Neural cell (in vitro differentiated cells): ENCODE results near the gene CD84. TPM values are rescaled to one million over a fixed set of nuclear protein-coding genes. Genes with fewer than 3 reads are reported as not detected.

Experiments used
- H2AFZ ChIP-seq: fragments of 200-600, 300-800 bp; sonication (generic), shearing (Covaris generic); 2 replicates; pipeline ENCODE4 v1.6.0; 2014; ENCODE audit warnings: low read depth, mild to moderate bottlenecking, antibody characterized with exemption, low read length, moderate library complexity
- H3F3A ChIP-seq: fragments of 200-600 bp; shearing (Covaris generic); 2 replicates; pipeline ENCODE4 v1.6.1; 2016; ENCODE audit warnings: mild to moderate bottlenecking, moderate library complexity, mixed read lengths, antibody characterized with exemption, low read length; ENCODE audit not compliant: insufficient read depth, poor library complexity, severe bottlenecking
- H3K27ac ChIP-seq: fragments of 200-600, 300-800 bp; sonication (generic), shearing (Covaris generic); 2 replicates; pipeline ENCODE4 v1.5.1; 2014; ENCODE audit warnings: mild to moderate bottlenecking, low read length, moderate library complexity
- H3K27me3 ChIP-seq: fragments of 300-800, 200-600 bp; sonication (generic), shearing (Covaris generic); 2 replicates; pipeline ENCODE4 v1.6.0; 2014; ENCODE audit warnings: mild to moderate bottlenecking, low read depth, low read length, moderate library complexity; ENCODE audit not compliant: insufficient read depth
- H3K36me3 ChIP-seq: fragments of 300-800, 200-600 bp; sonication (generic), shearing (Covaris generic); 2 replicates; pipeline ENCODE4 v1.5.1; 2014; ENCODE audit warnings: mild to moderate bottlenecking, antibody characterized with exemption, low read length, moderate library complexity; ENCODE audit not compliant: insufficient read depth
- H3K4me2 ChIP-seq: fragments of 300-800, 200-600 bp; sonication (generic), shearing (Covaris generic); 2 replicates; pipeline ENCODE4 v1.6.0; 2014; ENCODE audit warnings: mild to moderate bottlenecking, low read length
- H3K4me3 ChIP-seq: fragments of 300-800, 200-600 bp; sonication (generic), shearing (Covaris generic); 2 replicates; pipeline ENCODE4 v1.5.1; 2014; ENCODE audit warnings: mild to moderate bottlenecking, low read length, moderate library complexity
- H3K79me2 ChIP-seq: fragments of 200-600 bp; shearing (Covaris generic); replicated peaks from 2 replicates; pipeline ENCODE4 v1.6.0; 2014; ENCODE audit warnings: mild to moderate bottlenecking, low read length, moderate library complexity; ENCODE audit not compliant: insufficient read depth
- H3K9ac ChIP-seq: fragments of 300-800, 200-600 bp; sonication (generic), shearing (Covaris generic); 2 replicates; pipeline ENCODE4 v1.6.1; 2016; ENCODE audit warnings: mild to moderate bottlenecking, low read length, mixed read lengths
- H3K9me2 ChIP-seq: fragments of 200-600 bp; shearing (Covaris generic); 2 replicates; pipeline ENCODE4 v1.6.1; 2016; ENCODE audit warnings: mild to moderate bottlenecking, low read length, mixed read lengths; ENCODE audit not compliant: insufficient read depth
- H3K9me3 ChIP-seq: fragments of 200-600, 300-800 bp; sonication (generic), shearing (Covaris generic); 2 replicates; pipeline ENCODE4 v1.6.1; 2016; ENCODE audit warnings: mild to moderate bottlenecking, mixed run types, low read length, moderate library complexity, mixed read lengths
- H4K20me1 ChIP-seq: fragments of 200-600 bp; shearing (Covaris generic); 2 replicates; pipeline ENCODE4 v1.6.1; 2016; ENCODE audit warnings: mild to moderate bottlenecking, mixed run types; ENCODE audit not compliant: insufficient read depth
- CTCF ChIP-seq: fragments of 450-650 bp; IDR thresholded peaks from 2 replicates; pipeline ENCODE4 v1.5.1; 2014; ENCODE audit warnings: antibody characterized with exemption, mild to moderate bottlenecking, moderate library complexity; ENCODE audit not compliant: poor library complexity, severe bottlenecking
- EP300 ChIP-seq: fragments of 450-650 bp; conservative IDR thresholded peaks from 2 replicates; pipeline ENCODE4 v1.6.1; 2014; ENCODE audit warnings: antibody characterized with exemption, mild to moderate bottlenecking, moderate library complexity; ENCODE audit not compliant: poor library complexity, severe bottlenecking
- EZH2 ChIP-seq: fragments of 200-600, 300-800 bp; shearing (Covaris generic), sonication (generic); IDR thresholded peaks from 2 replicates; pipeline ENCODE4 v1.6.1; 2014; ENCODE audit warnings: antibody characterized with exemption, low read length, borderline replicate concordance, mild to moderate bottlenecking; ENCODE audit not compliant: insufficient read depth, poor library complexity, severe bottlenecking
- MXI1 ChIP-seq: fragments of 450-650 bp; conservative IDR thresholded peaks from 2 replicates; pipeline ENCODE4 v1.6.1; 2014; ENCODE audit warnings: antibody characterized with exemption, mild to moderate bottlenecking; ENCODE audit not compliant: poor library complexity, severe bottlenecking
- POLR2AphosphoS5 ChIP-seq: IDR thresholded peaks from 2 replicates; pipeline ENCODE4 v1.6.1; 2012
- RAD21 ChIP-seq: fragments of 450-650 bp; conservative IDR thresholded peaks from 2 replicates; pipeline ENCODE4 v1.6.1; 2014; ENCODE audit warnings: antibody characterized with exemption, mild to moderate bottlenecking, moderate library complexity
- SMC3 ChIP-seq: fragments of 450-650 bp; conservative IDR thresholded peaks from 2 replicates; pipeline ENCODE4 v1.6.1; 2014; ENCODE audit warnings: antibody characterized with exemption, mild to moderate bottlenecking, moderate library complexity; ENCODE audit not compliant: poor library complexity
- TAF1 ChIP-seq: IDR thresholded peaks from 2 replicates; pipeline ENCODE4 v1.6.1; 2012; ENCODE audit warnings: low read depth
- polyA plus RNA-seq: library from polyadenylated mRNA; depleted of rRNA; stranded (reverse); fragments of >200 nt; gene quantifications from 2 replicates; pipeline ENCODE4 v1.2.3, GENCODE V29; 2014
- TF ChIP-seq, protein P1 (sequence below): IDR thresholded peaks from 2 replicates; pipeline ENCODE4 v1.6.1; 2012; ENCODE audit warnings: borderline replicate concordance

The CD84 gene
- polyA plus RNA-seq, 1 donor from 2014 or later, result not detected

DNA sequence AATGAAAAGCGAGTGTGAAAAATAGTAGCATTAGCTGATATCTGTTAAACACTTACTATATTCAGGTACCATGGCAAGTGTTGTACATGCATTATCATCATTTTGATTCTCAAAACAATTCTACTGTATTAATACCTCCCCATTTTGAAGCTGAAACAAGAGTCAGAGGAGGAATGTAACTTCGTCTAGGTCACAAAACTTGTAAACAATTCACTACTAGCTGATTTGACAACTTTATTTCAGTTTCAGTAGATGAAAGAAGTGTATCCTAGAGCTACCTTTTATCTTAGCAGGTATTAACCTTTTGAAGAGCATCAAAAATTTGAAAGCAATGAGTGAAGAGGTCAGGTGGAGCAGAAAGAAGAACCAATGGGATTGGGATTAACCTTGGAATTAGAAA lies 1.6 kb downstream of the CD84 start:
- Histone ChIP-seq H3K4me3 (no peak overlapping the region), H3K27ac (no peak overlapping the region)

GRCh38 chr1:160576884-160577283 lies 2.4 kb downstream of the CD84 start:
- TF ChIP-seq RAD21 (no peak), EZH2 (no peak), EP300 (no peak), CTCF (no peak), POLR2AphosphoS5 (no peak), MXI1 (no peak), SMC3 (no peak)
- no peaks in the 10 kb centered on the region for H3K27me3 ChIP-seq
- H3K27ac ChIP-seq, result no peak overlapping the region
- H3K4me3 ChIP-seq, result no peak overlapping the region
- H3K36me3 ChIP-seq, result no peaks in the 10 kb centered on the region
- H3K9me3 ChIP-seq, result no peaks in the 10 kb centered on the region
- no peak overlapping the region for H3K4me2 ChIP-seq
- H3K9me2 ChIP-seq, result no peaks in the 10 kb centered on the region
- no peaks in the 10 kb centered on the region for H3F3A ChIP-seq
- H3K79me2 ChIP-seq, result no peaks in the 10 kb centered on the region
- no peaks in the 10 kb centered on the region for H4K20me1 ChIP-seq
- H2AFZ ChIP-seq, result no peak overlapping the region
- H3K9ac ChIP-seq, result no peak overlapping the region

More for the DNA sequence above, 1.6 kb downstream of the CD84 start:
- no peak overlapping the region for H3K4me2 ChIP-seq
- no peaks in the 10 kb centered on the region for H3K79me2 ChIP-seq
- TF ChIP-seq POLR2AphosphoS5, result no peak
- no peaks in the 10 kb centered on the region for H3K27me3 ChIP-seq
- H3K9me2 ChIP-seq, result no peaks in the 10 kb centered on the region
- no peak overlapping the region for H3K9ac ChIP-seq
- no peaks in the 10 kb centered on the region for H4K20me1 ChIP-seq
- no peaks in the 10 kb centered on the region for H3K36me3 ChIP-seq
- H3K9me3 ChIP-seq, result no peaks in the 10 kb centered on the region
- no peaks in the 10 kb centered on the region for H3F3A ChIP-seq
- no peak overlapping the region for H2AFZ ChIP-seq

- Histone ChIP-seq H3K27ac (no peak overlapping the region), H3K4me3 (no peak overlapping the region)
These were observed 2.9 kb downstream of the CD84 start for GRCh38 chr1:160576390-160576789.

More at GRCh38 chr1:160576390-160576789, 2.9 kb downstream of the CD84 start:
- H3K9me2 ChIP-seq, result no peaks in the 10 kb centered on the region
- H4K20me1 ChIP-seq, result no peaks in the 10 kb centered on the region
- no peak overlapping the region for H2AFZ ChIP-seq
- no peaks in the 10 kb centered on the region for H3K9me3 ChIP-seq
- no peaks in the 10 kb centered on the region for H3K79me2 ChIP-seq
- no peak overlapping the region for H3K4me2 ChIP-seq
- no peaks in the 10 kb centered on the region for H3K36me3 ChIP-seq
- no peaks in the 10 kb centered on the region for H3F3A ChIP-seq
- no peak overlapping the region for H3K9ac ChIP-seq
- no peak for TF ChIP-seq CTCF
- TF ChIP-seq, protein P1, sequence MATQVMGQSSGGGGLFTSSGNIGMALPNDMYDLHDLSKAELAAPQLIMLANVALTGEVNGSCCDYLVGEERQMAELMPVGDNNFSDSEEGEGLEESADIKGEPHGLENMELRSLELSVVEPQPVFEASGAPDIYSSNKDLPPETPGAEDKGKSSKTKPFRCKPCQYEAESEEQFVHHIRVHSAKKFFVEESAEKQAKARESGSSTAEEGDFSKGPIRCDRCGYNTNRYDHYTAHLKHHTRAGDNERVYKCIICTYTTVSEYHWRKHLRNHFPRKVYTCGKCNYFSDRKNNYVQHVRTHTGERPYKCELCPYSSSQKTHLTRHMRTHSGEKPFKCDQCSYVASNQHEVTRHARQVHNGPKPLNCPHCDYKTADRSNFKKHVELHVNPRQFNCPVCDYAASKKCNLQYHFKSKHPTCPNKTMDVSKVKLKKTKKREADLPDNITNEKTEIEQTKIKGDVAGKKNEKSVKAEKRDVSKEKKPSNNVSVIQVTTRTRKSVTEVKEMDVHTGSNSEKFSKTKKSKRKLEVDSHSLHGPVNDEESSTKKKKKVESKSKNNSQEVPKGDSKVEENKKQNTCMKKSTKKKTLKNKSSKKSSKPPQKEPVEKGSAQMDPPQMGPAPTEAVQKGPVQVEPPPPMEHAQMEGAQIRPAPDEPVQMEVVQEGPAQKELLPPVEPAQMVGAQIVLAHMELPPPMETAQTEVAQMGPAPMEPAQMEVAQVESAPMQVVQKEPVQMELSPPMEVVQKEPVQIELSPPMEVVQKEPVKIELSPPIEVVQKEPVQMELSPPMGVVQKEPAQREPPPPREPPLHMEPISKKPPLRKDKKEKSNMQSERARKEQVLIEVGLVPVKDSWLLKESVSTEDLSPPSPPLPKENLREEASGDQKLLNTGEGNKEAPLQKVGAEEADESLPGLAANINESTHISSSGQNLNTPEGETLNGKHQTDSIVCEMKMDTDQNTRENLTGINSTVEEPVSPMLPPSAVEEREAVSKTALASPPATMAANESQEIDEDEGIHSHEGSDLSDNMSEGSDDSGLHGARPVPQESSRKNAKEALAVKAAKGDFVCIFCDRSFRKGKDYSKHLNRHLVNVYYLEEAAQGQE, result no peak
- TF ChIP-seq SMC3, result no peak
- no peak for TF ChIP-seq EZH2
- TF ChIP-seq RAD21, result no peak
- TF ChIP-seq MXI1, result no peak
- TF ChIP-seq TAF1, result no peak
- TF ChIP-seq POLR2AphosphoS5, result no peak
- TF ChIP-seq EP300, result no peak
- no peaks in the 10 kb centered on the region for H3K27me3 ChIP-seq
